Measurements from ENCODE around the gene DUSP1.

Gene DUSP1

GRCh38 chr5:172728481-172729241 is 42.3 kb downstream of the DUSP1 start:
- DNase-seq (ENCODE audit: low read depth, low spot score), result no peak
- Histone ChIP-seq H3K9ac (ENCODE audit: insufficient read length, low read depth) (no peak overlapping the region), H3K27me3 (ENCODE audit: insufficient read depth, insufficient read length) (peaks cover 5% of the 10 kb centered on the region), H3K4me1 (ENCODE audit: insufficient read depth, insufficient read length) (peaks cover 2% of the 10 kb centered on the region), H3K36me3 (ENCODE audit: insufficient read depth, insufficient read length, low read length) (no peaks in the 10 kb centered on the region), H3K4me3 (ENCODE audit: insufficient read length, low read depth) (no peak overlapping the region), H3K9me3 (ENCODE audit: insufficient read depth, low read length) (no peaks in the 10 kb centered on the region)
- TF ChIP-seq SUZ12 (IDR thresholded peaks at IDR 0.05; ENCODE audit: extremely low read depth, insufficient read depth, insufficient read length) (no peak), ZNF274 (IDR thresholded peaks at IDR 0.05; ENCODE audit: low read depth, low read length) (no peak), YY1 (IDR thresholded peaks at IDR 0.05; ENCODE audit: insufficient read depth, insufficient read length) (no peak)

GRCh38 chr5:172727551-172727950 is 43.4 kb downstream of the DUSP1 start:
- Histone ChIP-seq H3K9ac (ENCODE audit: insufficient read length, low read depth) (no peak overlapping the region), H3K36me3 (ENCODE audit: insufficient read depth, insufficient read length, low read length) (no peaks in the 10 kb centered on the region), H3K4me1 (ENCODE audit: insufficient read depth, insufficient read length) (no peaks in the 10 kb centered on the region), H3K4me3 (ENCODE audit: insufficient read length, low read depth) (no peak overlapping the region), H3K27me3 (ENCODE audit: insufficient read depth, insufficient read length) (peaks cover 5% of the 10 kb centered on the region), H3K9me3 (ENCODE audit: insufficient read depth, low read length) (no peaks in the 10 kb centered on the region)
- DNase-seq (ENCODE audit: low read depth, low spot score), result no peak
- no peak for TF ChIP-seq YY1 (IDR thresholded peaks at IDR 0.05; ENCODE audit: insufficient read depth, insufficient read length)
- no peak for TF ChIP-seq ZNF274 (IDR thresholded peaks at IDR 0.05; ENCODE audit: low read depth, low read length)
- TF ChIP-seq SUZ12 (IDR thresholded peaks at IDR 0.05; ENCODE audit: extremely low read depth, insufficient read depth, insufficient read length), result no peak

GRCh38 chr5:172726966-172727365 is 44.0 kb downstream of the DUSP1 start:
- no peak for TF ChIP-seq SUZ12 (IDR thresholded peaks at IDR 0.05; ENCODE audit: extremely low read depth, insufficient read depth, insufficient read length)
- no peak for TF ChIP-seq ZNF274 (IDR thresholded peaks at IDR 0.05; ENCODE audit: low read depth, low read length)
- TF ChIP-seq YY1 (IDR thresholded peaks at IDR 0.05; ENCODE audit: insufficient read depth, insufficient read length), result no peak
- Histone ChIP-seq H3K9ac (ENCODE audit: insufficient read length, low read depth) (no peak overlapping the region), H3K9me3 (ENCODE audit: insufficient read depth, low read length) (no peaks in the 10 kb centered on the region), H3K36me3 (ENCODE audit: insufficient read depth, insufficient read length, low read length) (no peaks in the 10 kb centered on the region), H3K4me3 (ENCODE audit: insufficient read length, low read depth) (no peak overlapping the region), H3K27me3 (ENCODE audit: insufficient read depth, insufficient read length) (peaks cover 5% of the 10 kb centered on the region), H3K4me1 (ENCODE audit: insufficient read depth, insufficient read length) (no peaks in the 10 kb centered on the region)
- no peak for DNase-seq (ENCODE audit: low read depth, low spot score)

GRCh38 chr5:172725785-172726184 is 45.2 kb downstream of the DUSP1 start:
- TF ChIP-seq YY1 (IDR thresholded peaks at IDR 0.05; ENCODE audit: insufficient read depth, insufficient read length) (no peak), ZNF274 (IDR thresholded peaks at IDR 0.05; ENCODE audit: low read depth, low read length) (no peak), SUZ12 (IDR thresholded peaks at IDR 0.05; ENCODE audit: extremely low read depth, insufficient read depth, insufficient read length) (no peak)
- no peak for DNase-seq (ENCODE audit: low read depth, low spot score)

GRCh38 chr5:172725273-172725672 is 45.7 kb downstream of the DUSP1 start:
- TF ChIP-seq SUZ12 (IDR thresholded peaks at IDR 0.05; ENCODE audit: extremely low read depth, insufficient read depth, insufficient read length) (no peak), YY1 (IDR thresholded peaks at IDR 0.05; ENCODE audit: insufficient read depth, insufficient read length) (no peak), ZNF274 (IDR thresholded peaks at IDR 0.05; ENCODE audit: low read depth, low read length) (no peak)
- no peaks in the 10 kb centered on the region for H3K9me3 ChIP-seq (ENCODE audit: insufficient read depth, low read length)
- no peaks in the 10 kb centered on the region for H3K36me3 ChIP-seq (ENCODE audit: insufficient read depth, insufficient read length, low read length)
- DNase-seq (ENCODE audit: low read depth, low spot score), result no peak
- no peak overlapping the region for H3K4me3 ChIP-seq (ENCODE audit: insufficient read length, low read depth)
- H3K27me3 ChIP-seq (ENCODE audit: insufficient read depth, insufficient read length), result peaks cover 5% of the 10 kb centered on the region
- H3K4me1 ChIP-seq (ENCODE audit: insufficient read depth, insufficient read length), result no peaks in the 10 kb centered on the region
- no peak overlapping the region for H3K9ac ChIP-seq (ENCODE audit: insufficient read length, low read depth)

More at GRCh38 chr5:172725785-172726184, 45.2 kb downstream of the DUSP1 start:
- Histone ChIP-seq H3K4me1 (ENCODE audit: insufficient read depth, insufficient read length) (no peaks in the 10 kb centered on the region), H3K36me3 (ENCODE audit: insufficient read depth, insufficient read length, low read length) (no peaks in the 10 kb centered on the region), H3K27me3 (ENCODE audit: insufficient read depth, insufficient read length) (peaks cover 5% of the 10 kb centered on the region), H3K9ac (ENCODE audit: insufficient read length, low read depth) (no peak overlapping the region), H3K4me3 (ENCODE audit: insufficient read length, low read depth) (no peak overlapping the region), H3K9me3 (ENCODE audit: insufficient read depth, low read length) (no peaks in the 10 kb centered on the region)

- H3K9me3 ChIP-seq (ENCODE audit: insufficient read depth, low read length), result no peaks in the 10 kb centered on the region
- TF ChIP-seq SUZ12 (IDR thresholded peaks at IDR 0.05; ENCODE audit: extremely low read depth, insufficient read depth, insufficient read length) (no peak), YY1 (IDR thresholded peaks at IDR 0.05; ENCODE audit: insufficient read depth, insufficient read length) (no peak), ZNF274 (IDR thresholded peaks at IDR 0.05; ENCODE audit: low read depth, low read length) (no peak)
- no peak for DNase-seq (ENCODE audit: low read depth, low spot score)
These were observed 46.5 kb downstream of the DUSP1 start for GRCh38 chr5:172724242-172725183.

GRCh38 chr5:172723508-172723907 is 47.5 kb downstream of the DUSP1 start:
- no peak for DNase-seq (ENCODE audit: low read depth, low spot score)
- Histone ChIP-seq H3K4me3 (ENCODE audit: insufficient read length, low read depth) (no peak overlapping the region), H3K9ac (ENCODE audit: insufficient read length, low read depth) (no peak overlapping the region), H3K9me3 (ENCODE audit: insufficient read depth, low read length) (no peaks in the 10 kb centered on the region), H3K36me3 (ENCODE audit: insufficient read depth, insufficient read length, low read length) (no peaks in the 10 kb centered on the region), H3K27me3 (ENCODE audit: insufficient read depth, insufficient read length) (peaks cover 13% of the 10 kb centered on the region), H3K4me1 (ENCODE audit: insufficient read depth, insufficient read length) (no peaks in the 10 kb centered on the region)
- TF ChIP-seq SUZ12 (IDR thresholded peaks at IDR 0.05; ENCODE audit: extremely low read depth, insufficient read depth, insufficient read length) (no peak), ZNF274 (IDR thresholded peaks at IDR 0.05; ENCODE audit: low read depth, low read length) (no peak), YY1 (IDR thresholded peaks at IDR 0.05; ENCODE audit: insufficient read depth, insufficient read length) (no peak)

More at GRCh38 chr5:172724242-172725183, 46.5 kb downstream of the DUSP1 start:
- Histone ChIP-seq H3K36me3 (ENCODE audit: insufficient read depth, insufficient read length, low read length) (no peaks in the 10 kb centered on the region), H3K4me3 (ENCODE audit: insufficient read length, low read depth) (no peak overlapping the region), H3K9ac (ENCODE audit: insufficient read length, low read depth) (no peak overlapping the region), H3K27me3 (ENCODE audit: insufficient read depth, insufficient read length) (peaks cover 7% of the 10 kb centered on the region), H3K4me1 (ENCODE audit: insufficient read depth, insufficient read length) (no peaks in the 10 kb centered on the region)

All from NT2/D1 (cell line).